ENCODE measurements around the gene JAZF1.

GRCh38 chr7:27869056-27869455 is 311.5 kb downstream of the JAZF1 start:
- no peak for TF ChIP-seq CTCF (IDR thresholded peaks at IDR 0.05; ENCODE audit: control extremely low read depth in 1 of 3, insufficient read depth in 1 of 3, low read depth in 1 of 3, low read length in 3 of 3)
- TF ChIP-seq YY1 (IDR thresholded peaks at IDR 0.05; ENCODE audit: low read depth, low read length) = no peak
- no peak for TF ChIP-seq EGR1 (IDR thresholded peaks at IDR 0.05; ENCODE audit: borderline replicate concordance, low read depth, low read length)

Measured in H1 (cell line).